ENCODE data around the gene CNIH2. TPM values are rescaled to one million over a fixed set of nuclear protein-coding genes. Genes with fewer than 3 reads are reported as not detected.

The CNIH2 gene
- total and polyA plus RNA-seq, 2 of the 8 experiments (the other 6 are each of a cell fraction or from before 2014, with no cell fraction given), result 12.5 to 15.8 TPM

DNA sequence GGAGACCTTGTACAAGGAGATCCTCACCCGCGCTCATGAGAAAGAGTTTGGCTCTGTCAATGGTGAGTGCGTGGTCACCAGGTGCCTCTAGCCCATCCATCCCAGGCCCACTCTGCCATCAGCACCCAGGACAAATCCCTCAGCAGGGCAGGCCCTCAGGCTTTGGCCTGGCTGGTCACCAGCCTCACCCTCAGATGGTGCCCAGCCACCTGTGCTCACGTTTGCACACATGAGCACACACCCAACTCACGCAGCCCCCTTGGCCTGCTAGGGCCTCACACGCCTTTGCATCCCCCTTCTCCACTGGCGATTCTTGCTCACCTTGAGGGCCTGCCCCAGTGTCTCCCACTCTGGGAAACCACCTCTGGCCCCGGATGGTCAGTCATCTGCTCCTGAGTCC, 13.6 kb upstream of the CNIH2 start:
- Histone ChIP-seq H2BK12ac (ENCODE audit: low read depth, low read length) (no peak overlapping the region), H4K5ac (ENCODE audit: insufficient read length, low read depth, low read length) (no peak overlapping the region), H3K14ac (ENCODE audit: insufficient read length) (no peak overlapping the region), H3K23me2 (ENCODE audit: low read depth, low read length) (peaks cover 9% of the 10 kb centered on the region), H2BK5ac (ENCODE audit: low read depth, low read length) (no peak overlapping the region), H3K4me3 (ENCODE audit: extremely low read depth in 1 of 4, insufficient read depth in 2 of 4, low read depth in 3 of 4, low read length in 4 of 4) (no peak overlapping the region), H2BK120ac (replicated peaks; ENCODE audit: low read depth, low read length) (no peak overlapping the region), H2BK20ac (ENCODE audit: low read length) (no peak overlapping the region), H3K79me1 (ENCODE audit: low read depth, low read length) (no peaks in the 10 kb centered on the region; the same call in 1 of the 2 replicates), H3K36me3 (ENCODE audit: control insufficient read depth in 2 of 4, insufficient read depth in 4 of 4, low read length in 3 of 4) (peaks cover 14 to 27% (median 20%) of the 10 kb centered on the region in 4 experiments; a peak in 7 of 8 replicates), H3K79me2 (ENCODE audit: control insufficient read depth in 1 of 2, insufficient read depth in 2 of 2, low read length in 2 of 2) (peaks cover 0 to 2% of the 10 kb centered on the region in 2 experiments; a peak in 1 of 4 replicates), H3K4me2 (ENCODE audit: insufficient read depth in 1 of 2, low read depth in 2 of 2, low read length in 2 of 2) (no peak overlapping the region), H3K23ac (ENCODE audit: insufficient read length) (no peak overlapping the region), H3K4me1 (replicated peaks in 1 of 4; ENCODE audit: control insufficient read depth in 3 of 4, insufficient read depth in 4 of 4, low read length in 3 of 4) (peaks cover 0 to 5% (median 3%) of the 10 kb centered on the region in 4 experiments; a peak in 5 of 7 replicates), H2AFZ (ENCODE audit: low read length) (no peak overlapping the region), H2AK5ac (ENCODE audit: low read depth, low read length) (no peak overlapping the region), H3K9me3 (ENCODE audit: insufficient read depth in 2 of 2, low read depth in 1 of 2, low read length in 1 of 2) (no peaks in the 10 kb centered on the region), H3K4ac (replicated peaks; ENCODE audit: insufficient read length, low read depth, low read length) (no peak overlapping the region), H2BK15ac (ENCODE audit: low read length) (no peak overlapping the region), H4K8ac (ENCODE audit: extremely low read depth, insufficient read depth, low read length) (0 out of 2 replicates have a peak overlapping the region, but pooled peaks have one; percentile 1), H4K20me1 (replicated peaks in 1 of 2; ENCODE audit: control insufficient read depth in 1 of 2, insufficient read depth in 2 of 2, low read length in 2 of 2) (peaks cover 7 to 23% of the 10 kb centered on the region in 2 experiments), H3K27ac (ENCODE audit: low read depth, low read length) (no peak overlapping the region; the same call in 1 of the 2 replicates), H3K56ac (replicated peaks; ENCODE audit: insufficient read length, low read depth, low read length) (no peak overlapping the region), H3K9ac (replicated peaks in 1 of 4; ENCODE audit: extremely low read depth in 1 of 4, low read depth in 3 of 4, low read length in 3 of 4) (no peak overlapping the region), H4K91ac (replicated peaks; ENCODE audit: insufficient read length, low read length) (no peak overlapping the region), H3K18ac (ENCODE audit: extremely low read depth, low read length) (no peak overlapping the region), H3K27me3 (replicated peaks in 1 of 4; ENCODE audit: control insufficient read depth in 3 of 4, extremely low read depth in 1 of 4, insufficient read depth in 3 of 4, low read length in 3 of 4) (no peaks in the 10 kb centered on the region)
- POLR2A ChIA-PET (ENCODE audit: partially characterized antibody), result interaction anchor here (1.0 to 9.0 kb wide), 4 partner anchors 16 to 27 kb away, joined by 3 to 125 read pairs (median 17); partner anchors contain the start of genes CNIH2 and YIF1A
- 93% methylated on average over 8 of the region's 8 CpGs; no CpG with 5 or more reads in 1 of the 2 experiments for WGBS, 2 experiments (ENCODE audit: extremely low coverage in 1 of 2, insufficient coverage in 1 of 2, insufficient read length in 1 of 2, insufficient replicate concordance in 2 of 2, low coverage in 1 of 2, low lambda C conversion rate in 2 of 2, missing lambda C conversion rate in 1 of 2)
- TF ChIP-seq KDM4A (IDR thresholded peaks at IDR 0.05; ENCODE audit: low read depth, low read length, severe bottlenecking) (no peak), RXRA (IDR thresholded peaks at IDR 0.05; ENCODE audit: insufficient read depth, low read depth, low read length) (no peak), RNF2 (IDR thresholded peaks at IDR 0.05; ENCODE audit: borderline replicate concordance, low read depth, low read length, missing control alignments, poor library complexity, severe bottlenecking) (no peak), HDAC6 (IDR thresholded peaks at IDR 0.05; ENCODE audit: low read depth, low read length) (no peak)
- TF ChIP-seq, protein P1, sequence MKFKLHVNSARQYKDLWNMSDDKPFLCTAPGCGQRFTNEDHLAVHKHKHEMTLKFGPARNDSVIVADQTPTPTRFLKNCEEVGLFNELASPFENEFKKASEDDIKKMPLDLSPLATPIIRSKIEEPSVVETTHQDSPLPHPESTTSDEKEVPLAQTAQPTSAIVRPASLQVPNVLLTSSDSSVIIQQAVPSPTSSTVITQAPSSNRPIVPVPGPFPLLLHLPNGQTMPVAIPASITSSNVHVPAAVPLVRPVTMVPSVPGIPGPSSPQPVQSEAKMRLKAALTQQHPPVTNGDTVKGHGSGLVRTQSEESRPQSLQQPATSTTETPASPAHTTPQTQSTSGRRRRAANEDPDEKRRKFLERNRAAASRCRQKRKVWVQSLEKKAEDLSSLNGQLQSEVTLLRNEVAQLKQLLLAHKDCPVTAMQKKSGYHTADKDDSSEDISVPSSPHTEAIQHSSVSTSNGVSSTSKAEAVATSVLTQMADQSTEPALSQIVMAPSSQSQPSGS (IDR thresholded peaks at IDR 0.05; ENCODE audit: low read length), result no peak
- CTCF ChIA-PET (ENCODE audit: partially characterized antibody), result interaction anchor here (0.8 to 2.3 kb wide), 11 partner anchors 11 to 68 kb away, joined by 3 to 10 read pairs (median 3); no protein-coding TSS in a partner anchor
- no peak for DNase-seq (ENCODE audit: low read depth in 1 of 2, low spot score in 2 of 2)
- no peak for FAIRE-seq

All from H1 (cell line).